Measurements from ENCODE around the gene SULF2. TPM values are rescaled to one million over a fixed set of nuclear protein-coding genes. Genes with fewer than 3 reads are reported as not detected.
A peak's percentile ranks its signal among the peaks of the same experiment; 100 is the strongest.
"Not testable (repeated sequence)": the region's sequence is repeated elsewhere in the genome, so short reads cannot be mapped to it uniquely, and the experiment has no call there.

The SULF2 gene
- 62.1 TPM for total RNA-seq (ENCODE audit: unreplicated experiment)
- long read RNA-seq, partial matches to known transcripts = 2 of 8 reads
- long read RNA-seq, other reads (novel, unspliced or antisense) = 6 of 8 reads

DNA sequence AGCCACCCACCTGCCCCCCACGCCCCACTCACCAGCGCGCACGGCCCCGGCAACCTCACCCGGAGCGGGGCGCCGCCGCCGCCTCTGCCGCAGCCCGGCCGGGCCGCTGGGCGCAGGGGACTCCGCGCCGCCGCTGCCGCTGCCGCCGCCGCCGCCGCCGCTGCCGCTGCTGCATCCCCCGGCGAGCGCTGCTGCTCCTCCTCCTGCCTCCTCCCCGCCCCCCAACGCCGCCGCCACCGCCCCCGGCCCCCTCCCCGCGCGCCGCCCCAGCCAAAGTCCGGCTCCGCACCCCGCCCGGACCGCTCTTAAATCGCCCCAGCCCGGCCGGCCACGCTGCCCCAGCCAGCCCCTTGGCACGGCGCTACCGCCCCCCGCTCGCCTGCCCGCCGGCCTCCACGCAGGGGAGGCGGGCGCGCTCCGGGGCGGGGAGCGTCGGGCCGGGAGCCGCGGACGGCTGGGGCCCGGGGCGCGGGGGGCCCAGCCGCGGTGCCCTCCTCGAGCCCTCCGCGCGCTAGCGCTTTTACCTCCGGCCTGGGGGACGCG lies at the start of gene SULF2:
Gene SULF2 (minus strand): TSS at position 171 of the 543 bp plus-strand sequence. CDS start 28,118 bp downstream, outside the sequence.
- Mint-ChIP-seq H3K27ac (ENCODE audit: unreplicated experiment) (no peak within 1 kb of the TSS), H3K4me1 (ENCODE audit: unreplicated experiment) (peaks cover 8% of the 10 kb centered on the region), H3K9me3 (ENCODE audit: unreplicated experiment) (no peaks in the 10 kb centered on the region), H3K4me3 (ENCODE audit: unreplicated experiment) (peak within 1 kb of the TSS; percentile 91), H3K36me3 (ENCODE audit: low read depth, unreplicated experiment) (no peaks in the 10 kb centered on the region), H3K27me3 (ENCODE audit: unreplicated experiment) (peaks cover 5% of the 10 kb centered on the region)
- TF ChIP-seq, protein P1, sequence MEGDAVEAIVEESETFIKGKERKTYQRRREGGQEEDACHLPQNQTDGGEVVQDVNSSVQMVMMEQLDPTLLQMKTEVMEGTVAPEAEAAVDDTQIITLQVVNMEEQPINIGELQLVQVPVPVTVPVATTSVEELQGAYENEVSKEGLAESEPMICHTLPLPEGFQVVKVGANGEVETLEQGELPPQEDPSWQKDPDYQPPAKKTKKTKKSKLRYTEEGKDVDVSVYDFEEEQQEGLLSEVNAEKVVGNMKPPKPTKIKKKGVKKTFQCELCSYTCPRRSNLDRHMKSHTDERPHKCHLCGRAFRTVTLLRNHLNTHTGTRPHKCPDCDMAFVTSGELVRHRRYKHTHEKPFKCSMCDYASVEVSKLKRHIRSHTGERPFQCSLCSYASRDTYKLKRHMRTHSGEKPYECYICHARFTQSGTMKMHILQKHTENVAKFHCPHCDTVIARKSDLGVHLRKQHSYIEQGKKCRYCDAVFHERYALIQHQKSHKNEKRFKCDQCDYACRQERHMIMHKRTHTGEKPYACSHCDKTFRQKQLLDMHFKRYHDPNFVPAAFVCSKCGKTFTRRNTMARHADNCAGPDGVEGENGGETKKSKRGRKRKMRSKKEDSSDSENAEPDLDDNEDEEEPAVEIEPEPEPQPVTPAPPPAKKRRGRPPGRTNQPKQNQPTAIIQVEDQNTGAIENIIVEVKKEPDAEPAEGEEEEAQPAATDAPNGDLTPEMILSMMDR (IDR thresholded peaks at IDR 0.05; ENCODE audit: unreplicated experiment) = no peak
- peak; percentile 41 for DNase-seq (ENCODE audit: low spot score)

DNA sequence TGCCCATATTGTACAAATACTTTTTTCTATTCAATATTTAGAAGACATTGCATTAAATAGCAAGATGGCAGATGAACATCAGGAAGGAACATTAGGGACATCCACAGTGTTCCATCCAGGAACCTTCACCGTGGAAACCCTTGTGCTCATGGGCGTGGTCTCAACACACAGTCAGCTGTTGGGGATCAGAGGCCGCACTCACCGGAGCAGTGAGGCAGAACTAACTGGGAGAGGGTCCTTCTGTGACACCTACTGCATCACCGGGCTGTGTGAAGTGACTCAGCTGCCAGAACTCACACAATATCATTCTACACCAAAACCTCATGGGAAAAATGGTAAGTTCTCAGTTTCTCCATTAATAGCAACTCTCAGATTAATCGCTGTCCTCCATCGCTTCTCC lies 46.4 kb upstream of the SULF2 start:
- not testable (repeated sequence) for H3K9me3 Mint-ChIP-seq (ENCODE audit: unreplicated experiment); DNase-seq (ENCODE audit: low spot score); H3K27ac Mint-ChIP-seq (ENCODE audit: unreplicated experiment)

DNA sequence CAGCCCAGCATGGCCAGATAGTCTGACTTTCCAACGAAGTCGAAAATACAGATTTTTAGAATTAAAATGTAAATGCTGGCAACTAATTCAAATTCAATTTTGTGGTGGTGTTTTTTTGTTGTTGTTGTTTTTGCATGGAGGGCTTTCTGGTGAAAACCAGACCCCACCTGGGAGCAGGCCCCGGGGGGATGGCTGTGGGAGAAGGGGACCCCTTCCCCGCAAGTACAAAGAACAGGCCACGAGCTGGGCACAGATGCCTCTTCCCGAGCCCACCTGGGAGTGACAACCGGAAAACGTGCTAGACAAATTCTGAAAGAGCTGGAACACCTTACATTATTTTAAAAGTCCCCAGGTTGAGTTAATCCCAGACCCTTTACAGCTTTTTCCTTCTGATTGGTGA lies 41.4 kb upstream of the SULF2 start:
- H3K9me3 Mint-ChIP-seq (ENCODE audit: unreplicated experiment); H3K27ac Mint-ChIP-seq (ENCODE audit: unreplicated experiment); H3K36me3 Mint-ChIP-seq (ENCODE audit: low read depth, unreplicated experiment); DNase-seq (ENCODE audit: low spot score); H3K4me1 Mint-ChIP-seq (ENCODE audit: unreplicated experiment); H3K27me3 Mint-ChIP-seq (ENCODE audit: unreplicated experiment); H3K4me3 Mint-ChIP-seq (ENCODE audit: unreplicated experiment): not testable (repeated sequence)

More for the DNA sequence above, 46.4 kb upstream of the SULF2 start:
- not testable (repeated sequence) for H3K4me3 Mint-ChIP-seq (ENCODE audit: unreplicated experiment); H3K4me1 Mint-ChIP-seq (ENCODE audit: unreplicated experiment); H3K36me3 Mint-ChIP-seq (ENCODE audit: low read depth, unreplicated experiment); H3K27me3 Mint-ChIP-seq (ENCODE audit: unreplicated experiment)

DNA sequence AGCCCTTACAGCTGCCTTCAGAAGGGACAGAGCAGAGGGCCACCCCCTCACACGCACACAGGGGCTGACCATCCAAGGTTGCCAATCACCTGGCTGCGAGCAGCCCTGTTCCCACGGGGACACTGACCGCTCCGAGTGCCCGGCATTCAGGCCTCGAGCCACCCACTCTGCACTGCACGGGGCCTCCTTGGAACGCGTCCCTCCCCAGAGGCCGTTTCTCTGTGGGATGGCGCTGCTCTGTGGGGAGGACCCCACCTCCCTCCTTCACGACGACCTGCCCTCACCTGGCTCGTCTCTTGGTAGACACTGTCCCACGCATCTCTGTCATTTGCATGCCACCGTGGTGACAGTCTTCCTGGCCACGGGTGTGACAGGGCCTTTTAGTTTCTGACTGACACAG lies 40.7 kb upstream of the SULF2 start:
- H3K4me3 Mint-ChIP-seq (ENCODE audit: unreplicated experiment); DNase-seq (ENCODE audit: low spot score); H3K27me3 Mint-ChIP-seq (ENCODE audit: unreplicated experiment); H3K4me1 Mint-ChIP-seq (ENCODE audit: unreplicated experiment); H3K36me3 Mint-ChIP-seq (ENCODE audit: low read depth, unreplicated experiment); H3K27ac Mint-ChIP-seq (ENCODE audit: unreplicated experiment); H3K9me3 Mint-ChIP-seq (ENCODE audit: unreplicated experiment): not testable (repeated sequence)

DNA sequence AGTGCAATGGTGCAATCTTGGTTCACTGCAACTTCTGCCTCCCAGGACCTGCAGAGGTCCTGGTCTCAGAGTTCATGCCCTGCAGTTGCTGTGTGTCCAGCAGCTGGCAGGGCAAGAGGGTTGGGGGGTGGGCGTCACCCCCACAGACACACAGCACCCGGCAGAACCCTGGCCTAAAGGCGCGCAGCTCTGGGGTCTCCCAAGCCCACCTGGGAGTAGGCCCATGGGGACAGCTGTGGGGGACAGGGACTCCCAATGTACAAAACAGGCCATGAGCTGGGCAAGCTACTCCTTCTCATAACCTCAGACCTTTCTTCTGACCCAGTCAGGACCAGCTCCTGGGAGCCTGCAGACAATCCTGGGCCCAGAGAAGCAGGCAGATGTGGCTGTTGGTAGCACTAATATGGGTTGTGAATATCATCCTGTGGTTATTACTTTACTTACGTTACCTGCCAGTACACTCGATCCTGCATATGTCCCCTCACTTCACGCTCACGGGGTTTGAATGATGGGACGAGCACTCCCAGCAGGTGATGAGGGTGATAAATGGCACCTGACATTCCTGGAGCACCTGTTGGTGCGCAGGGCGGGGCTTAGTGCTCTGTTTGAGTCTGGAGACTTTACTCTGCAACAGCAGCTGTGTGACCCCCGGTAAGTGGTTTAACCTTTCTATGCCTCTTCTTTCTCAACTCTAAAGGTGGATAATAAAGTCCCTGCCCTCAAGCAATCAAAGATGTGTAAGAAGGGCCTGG lies 39.9 kb upstream of the SULF2 start:
- DNase-seq (ENCODE audit: low spot score) = no peak
- Mint-ChIP-seq H3K4me1 (ENCODE audit: unreplicated experiment) (no peaks in the 10 kb centered on the region), H3K36me3 (ENCODE audit: low read depth, unreplicated experiment) (no peaks in the 10 kb centered on the region), H3K4me3 (ENCODE audit: unreplicated experiment) (no peak overlapping the region), H3K9me3 (ENCODE audit: unreplicated experiment) (no peaks in the 10 kb centered on the region), H3K27me3 (ENCODE audit: unreplicated experiment) (peaks cover 4% of the 10 kb centered on the region), H3K27ac (ENCODE audit: unreplicated experiment) (no peak overlapping the region)
- TF ChIP-seq, protein P1 (IDR thresholded peaks at IDR 0.05; ENCODE audit: unreplicated experiment) = no peak

DNA sequence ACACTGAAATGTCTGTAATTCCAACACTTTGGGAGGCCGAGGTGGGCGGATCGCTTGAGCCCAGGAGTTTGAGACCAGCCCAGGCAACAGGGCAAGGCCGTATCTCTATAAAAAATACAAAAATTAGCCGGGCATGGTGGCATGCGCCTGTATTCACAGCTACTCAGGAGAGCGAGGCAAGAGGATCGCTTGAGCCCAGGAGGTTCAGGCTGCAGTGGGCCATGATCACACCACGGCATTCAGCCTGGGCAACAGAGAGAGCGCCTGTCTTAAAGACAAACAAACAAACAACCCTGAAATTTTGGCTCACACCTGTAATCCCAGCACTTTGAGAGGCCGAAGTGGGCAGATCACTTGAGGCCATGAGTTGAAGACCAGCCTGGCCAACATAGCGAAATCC lies 38.7 kb upstream of the SULF2 start:
- H3K27ac Mint-ChIP-seq (ENCODE audit: unreplicated experiment); H3K9me3 Mint-ChIP-seq (ENCODE audit: unreplicated experiment); DNase-seq (ENCODE audit: low spot score); H3K4me3 Mint-ChIP-seq (ENCODE audit: unreplicated experiment); H3K36me3 Mint-ChIP-seq (ENCODE audit: low read depth, unreplicated experiment); H3K27me3 Mint-ChIP-seq (ENCODE audit: unreplicated experiment); H3K4me1 Mint-ChIP-seq (ENCODE audit: unreplicated experiment): not testable (repeated sequence)

Measured in endothelial cell (in vitro differentiated cells).